B cell (primary cell): ENCODE measurements around the gene TP53BP1.

ENCODE experiments used
- CTCF ChIP-seq: fragments of 200-600 bp; IDR thresholded peaks from one replicate; pipeline ENCODE4 v1.8.0; 2022; ENCODE audit warnings: antibody characterized with exemption, mild to moderate bottlenecking
- EZH2 ChIP-seq: IDR thresholded peaks from 2 replicates; pipeline ENCODE4 v1.6.1; 2012; ENCODE audit warnings: borderline replicate concordance, low read depth, mild to moderate bottlenecking, moderate library complexity, low read length; ENCODE audit not compliant: insufficient read depth, poor library complexity, severe bottlenecking

- TF ChIP-seq CTCF (peak; percentile 41), EZH2 (no peak)
Measured at GRCh38 chr15:43483297-43484128, 9.4 kb downstream of the TP53BP1 start.
